Measurements from ENCODE around the gene NTPCR. TPM values are rescaled to one million over a fixed set of nuclear protein-coding genes. Genes with fewer than 3 reads are reported as not detected.

The NTPCR gene
- total RNA-seq, 1 experiment from 2014 or later = 50.0 TPM

GRCh38 chr1:232902774-232903350, 47.5 kb upstream of the NTPCR start:
- DNase-seq (ENCODE audit: low spot score) = no peak
- ChIA-PET CTCF (no interaction called here), POLR2A (ENCODE audit: low non-redundant PET) (no interaction called here)
- no peaks in the 10 kb centered on the region for H3K9me3 ChIP-seq (ENCODE audit: low read depth, low read length, poor library complexity, severe bottlenecking)
- intact Hi-C loops (cut with micrococcal nuclease; ENCODE audit: unreplicated experiment) = no loop called here
- TF ChIP-seq, protein P1, sequence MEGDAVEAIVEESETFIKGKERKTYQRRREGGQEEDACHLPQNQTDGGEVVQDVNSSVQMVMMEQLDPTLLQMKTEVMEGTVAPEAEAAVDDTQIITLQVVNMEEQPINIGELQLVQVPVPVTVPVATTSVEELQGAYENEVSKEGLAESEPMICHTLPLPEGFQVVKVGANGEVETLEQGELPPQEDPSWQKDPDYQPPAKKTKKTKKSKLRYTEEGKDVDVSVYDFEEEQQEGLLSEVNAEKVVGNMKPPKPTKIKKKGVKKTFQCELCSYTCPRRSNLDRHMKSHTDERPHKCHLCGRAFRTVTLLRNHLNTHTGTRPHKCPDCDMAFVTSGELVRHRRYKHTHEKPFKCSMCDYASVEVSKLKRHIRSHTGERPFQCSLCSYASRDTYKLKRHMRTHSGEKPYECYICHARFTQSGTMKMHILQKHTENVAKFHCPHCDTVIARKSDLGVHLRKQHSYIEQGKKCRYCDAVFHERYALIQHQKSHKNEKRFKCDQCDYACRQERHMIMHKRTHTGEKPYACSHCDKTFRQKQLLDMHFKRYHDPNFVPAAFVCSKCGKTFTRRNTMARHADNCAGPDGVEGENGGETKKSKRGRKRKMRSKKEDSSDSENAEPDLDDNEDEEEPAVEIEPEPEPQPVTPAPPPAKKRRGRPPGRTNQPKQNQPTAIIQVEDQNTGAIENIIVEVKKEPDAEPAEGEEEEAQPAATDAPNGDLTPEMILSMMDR (conservative IDR thresholded peaks at IDR 0.05; ENCODE audit: low read depth, low read length) = no peak
- TF ChIP-seq EZH2 (IDR thresholded peaks at IDR 0.05; ENCODE audit: borderline replicate concordance, low read depth, low read length, poor library complexity, severe bottlenecking) = no peak
- no peaks in the 10 kb centered on the region for H3K4me1 ChIP-seq (ENCODE audit: insufficient read depth, low read length, poor library complexity, severe bottlenecking)
- no TSS peak for BruUV-seq (replicated peaks)
- no peaks in the 10 kb centered on the region for H3K36me3 ChIP-seq (ENCODE audit: insufficient read depth, low read length, poor library complexity, severe bottlenecking)
- H3K27ac ChIP-seq (ENCODE audit: low read depth, low read length, poor library complexity, severe bottlenecking) = no peak overlapping the region
- H3K27me3 ChIP-seq (replicated peaks; ENCODE audit: insufficient read depth, low read depth, low read length, poor library complexity) = no peaks in the 10 kb centered on the region
- H3K4me3 ChIP-seq (ENCODE audit: low read depth, low read length, poor library complexity, severe bottlenecking) = no peak overlapping the region

- H3K4me3 ChIP-seq (ENCODE audit: low read depth, low read length, poor library complexity, severe bottlenecking) = no peak overlapping the region
- H3K27me3 ChIP-seq (replicated peaks; ENCODE audit: insufficient read depth, low read depth, low read length, poor library complexity) = no peaks in the 10 kb centered on the region
- no peaks in the 10 kb centered on the region for H3K4me1 ChIP-seq (ENCODE audit: insufficient read depth, low read length, poor library complexity, severe bottlenecking)
- DNase-seq (ENCODE audit: low spot score) = no peak
- no peaks in the 10 kb centered on the region for H3K9me3 ChIP-seq (ENCODE audit: low read depth, low read length, poor library complexity, severe bottlenecking)
- TF ChIP-seq, protein P1 (conservative IDR thresholded peaks at IDR 0.05; ENCODE audit: low read depth, low read length) = no peak
- no peak for TF ChIP-seq EZH2 (IDR thresholded peaks at IDR 0.05; ENCODE audit: borderline replicate concordance, low read depth, low read length, poor library complexity, severe bottlenecking)
- POLR2A ChIA-PET (ENCODE audit: low non-redundant PET) = no interaction called here
- CTCF ChIA-PET = no interaction called here
- H3K36me3 ChIP-seq (ENCODE audit: insufficient read depth, low read length, poor library complexity, severe bottlenecking) = no peaks in the 10 kb centered on the region
- intact Hi-C loops (cut with micrococcal nuclease; ENCODE audit: unreplicated experiment) = no loop called here
- no peak overlapping the region for H3K27ac ChIP-seq (ENCODE audit: low read depth, low read length, poor library complexity, severe bottlenecking)
- BruUV-seq (replicated peaks) = no TSS peak
Measured at GRCh38 chr1:232904131-232904530, 46.3 kb upstream of the NTPCR start.

GRCh38 chr1:232904566-232904965, 45.8 kb upstream of the NTPCR start:
- no TSS peak for BruUV-seq (replicated peaks)
- Histone ChIP-seq H3K36me3 (ENCODE audit: insufficient read depth, low read length, poor library complexity, severe bottlenecking) (no peaks in the 10 kb centered on the region), H3K4me3 (ENCODE audit: low read depth, low read length, poor library complexity, severe bottlenecking) (no peak overlapping the region), H3K27me3 (replicated peaks; ENCODE audit: insufficient read depth, low read depth, low read length, poor library complexity) (no peaks in the 10 kb centered on the region), H3K9me3 (ENCODE audit: low read depth, low read length, poor library complexity, severe bottlenecking) (no peaks in the 10 kb centered on the region), H3K4me1 (ENCODE audit: insufficient read depth, low read length, poor library complexity, severe bottlenecking) (no peaks in the 10 kb centered on the region), H3K27ac (ENCODE audit: low read depth, low read length, poor library complexity, severe bottlenecking) (no peak overlapping the region)
- ChIA-PET POLR2A (ENCODE audit: low non-redundant PET) (no interaction called here), CTCF (no interaction called here)
- intact Hi-C loops (cut with micrococcal nuclease; ENCODE audit: unreplicated experiment) = no loop called here
- no peak for DNase-seq (ENCODE audit: low spot score)
- no peak for TF ChIP-seq EZH2 (IDR thresholded peaks at IDR 0.05; ENCODE audit: borderline replicate concordance, low read depth, low read length, poor library complexity, severe bottlenecking)
- TF ChIP-seq, protein P1 (conservative IDR thresholded peaks at IDR 0.05; ENCODE audit: low read depth, low read length) = no peak

All from A673 (cell line).